IPS-18c (cell line): ENCODE measurements around the gene GJB5.
"Not testable (repeated sequence)": the region's sequence is repeated elsewhere in the genome, so short reads cannot be mapped to it uniquely, and the experiment has no call there.

Source experiments
- H3K4me3 ChIP-seq: 2 replicates; pipeline ENCODE4 v1.7.0; 2013; ENCODE audit warnings: low read depth, mild to moderate bottlenecking, low read length, moderate library complexity; ENCODE audit not compliant: insufficient read depth
- H3K9me3 ChIP-seq: one replicate; pipeline ENCODE4 v1.6.1; 2013; ENCODE audit warnings: mild to moderate bottlenecking, low read length, moderate library complexity; ENCODE audit not compliant: control insufficient read depth, insufficient read depth

GJB5 gene

GRCh38 chr1:34754964-34755637 is at the start of gene GJB5:
Gene GJB5 (plus strand): TSS chr1:34755047. CDS start chr1:34757331, 2,284 bp downstream.
- Histone ChIP-seq H3K4me3 (no peak within 1 kb of the TSS), H3K9me3 (no peaks in the 10 kb centered on the region)

GRCh38 chr1:34705077-34705476 is 49.8 kb upstream of the GJB5 start:
- H3K4me3 ChIP-seq: no peak overlapping the region
- no peaks in the 10 kb centered on the region for H3K9me3 ChIP-seq

DNA sequence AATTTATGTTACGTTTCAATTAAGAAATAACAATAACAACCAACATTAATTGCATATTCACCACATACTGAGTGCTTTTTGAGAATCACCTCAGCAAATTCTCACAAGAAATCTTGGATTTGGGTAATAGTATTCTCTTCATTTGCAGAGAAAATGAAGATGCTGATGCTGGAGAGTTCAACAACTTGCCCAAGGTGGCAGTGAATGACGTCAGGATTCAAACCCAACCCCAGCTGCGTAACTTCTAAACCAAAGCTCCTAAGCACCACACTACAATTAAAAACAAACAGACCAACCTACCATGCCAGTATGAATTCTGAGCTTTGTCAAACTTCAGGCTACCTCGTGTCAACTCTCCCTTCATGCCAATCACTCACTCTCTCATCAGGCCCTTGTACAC is 46.7 kb upstream of the GJB5 start:
- Histone ChIP-seq H3K4me3 (no peak overlapping the region), H3K9me3 (no peaks in the 10 kb centered on the region)

DNA sequence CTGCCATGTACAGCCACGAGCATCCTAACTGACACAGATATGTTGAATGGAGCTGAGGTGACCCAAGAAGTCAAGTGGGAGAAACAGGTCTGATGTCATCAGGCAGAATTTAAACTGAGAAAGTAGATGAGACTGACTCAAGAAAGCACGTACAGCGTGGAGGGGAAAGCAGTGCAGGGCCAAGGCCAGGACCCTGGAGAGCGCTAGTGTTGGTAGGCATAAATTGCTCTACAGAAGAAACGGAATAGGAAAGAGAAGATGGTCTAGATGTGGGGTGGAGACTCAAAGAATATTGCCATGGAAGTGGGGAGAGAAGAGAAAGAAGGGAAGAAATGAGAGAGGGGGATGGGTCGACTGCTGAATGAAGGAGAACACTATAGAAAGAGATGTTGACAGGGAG is 45.3 kb upstream of the GJB5 start:
- no peaks in the 10 kb centered on the region for H3K9me3 ChIP-seq
- H3K4me3 ChIP-seq: no peak overlapping the region

- no peak overlapping the region for H3K4me3 ChIP-seq
- H3K9me3 ChIP-seq: no peaks in the 10 kb centered on the region
Observed at GRCh38 chr1:34710812-34711211, 44.0 kb upstream of the GJB5 start.

GRCh38 chr1:34711485-34711884 is 43.4 kb upstream of the GJB5 start:
- Histone ChIP-seq H3K4me3 (no peak overlapping the region), H3K9me3 (no peaks in the 10 kb centered on the region)

DNA sequence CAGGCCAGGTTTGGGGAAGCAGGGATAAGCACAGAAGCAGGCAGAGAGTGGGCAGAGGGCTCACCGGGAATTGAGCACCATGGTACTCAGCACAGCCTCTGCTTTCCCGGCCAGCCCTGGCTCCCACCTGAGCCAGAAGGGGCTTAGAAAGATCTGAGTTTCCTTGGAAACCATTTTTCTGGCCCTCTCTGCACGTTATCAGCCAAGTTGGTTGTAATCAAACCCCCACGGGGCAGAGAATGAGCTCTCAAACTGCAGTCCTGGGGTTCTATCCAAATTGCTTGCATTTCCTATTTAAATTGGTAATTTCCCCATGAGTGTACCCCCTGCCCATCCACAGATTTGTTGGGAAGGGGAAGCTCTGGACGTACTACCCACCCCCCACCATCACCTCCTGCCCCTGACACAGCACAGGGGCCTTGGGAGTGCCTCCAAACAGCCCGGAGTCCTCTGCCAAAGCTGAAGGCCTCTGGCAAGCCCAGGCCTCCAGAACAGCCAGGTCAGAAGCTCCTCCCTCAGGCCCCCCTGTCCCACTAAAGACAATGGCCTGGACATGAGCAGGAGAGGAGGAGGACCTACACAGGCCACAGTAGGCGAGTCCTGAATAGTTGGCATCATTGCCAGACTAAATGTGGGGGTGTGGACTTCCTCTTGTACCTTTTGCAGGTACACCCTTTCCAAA is 42.7 kb upstream of the GJB5 start:
- H3K4me3 ChIP-seq: no peak overlapping the region
- no peaks in the 10 kb centered on the region for H3K9me3 ChIP-seq

DNA sequence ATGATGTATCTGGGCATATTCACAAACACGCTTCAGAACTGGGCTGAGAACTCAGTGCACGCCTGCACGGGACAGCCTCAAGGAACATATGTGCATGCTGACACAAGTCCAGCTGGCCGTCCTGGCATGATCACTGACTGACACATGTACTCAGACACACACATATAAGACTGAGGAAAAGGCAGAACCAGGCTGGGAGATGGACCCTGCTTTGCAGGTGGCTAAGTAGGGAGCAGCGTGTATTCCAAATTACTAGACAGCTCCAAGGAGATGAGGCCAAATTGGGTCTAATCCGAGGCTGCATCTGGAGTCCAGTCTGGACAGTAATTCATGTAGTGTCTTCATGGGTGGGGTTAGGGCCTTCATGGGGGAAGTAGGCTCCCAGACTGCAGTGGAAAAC is 41.4 kb upstream of the GJB5 start:
- Histone ChIP-seq H3K9me3 (no peaks in the 10 kb centered on the region), H3K4me3 (no peak overlapping the region)

DNA sequence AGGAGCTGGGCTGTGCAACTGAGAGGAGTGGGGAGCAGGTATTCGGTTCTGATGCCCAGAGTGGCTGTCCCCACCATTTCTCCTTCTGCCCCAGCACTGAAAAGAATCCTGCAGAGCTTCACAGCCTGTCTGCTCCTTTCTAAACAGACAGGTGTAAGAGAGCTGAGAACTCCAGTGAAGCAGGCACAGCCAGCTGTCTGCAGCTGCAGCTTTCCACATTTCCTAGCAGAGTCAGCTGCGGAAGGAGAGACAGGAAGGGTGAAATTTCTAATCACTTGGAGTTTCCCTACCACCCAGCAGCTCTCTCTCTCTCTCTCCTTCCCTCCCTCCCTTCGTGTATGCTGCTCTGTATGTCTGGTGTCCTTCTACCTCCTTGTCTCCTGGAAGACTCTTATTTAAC is 40.5 kb upstream of the GJB5 start:
- H3K9me3 ChIP-seq: no peaks in the 10 kb centered on the region
- H3K4me3 ChIP-seq: no peak overlapping the region

DNA sequence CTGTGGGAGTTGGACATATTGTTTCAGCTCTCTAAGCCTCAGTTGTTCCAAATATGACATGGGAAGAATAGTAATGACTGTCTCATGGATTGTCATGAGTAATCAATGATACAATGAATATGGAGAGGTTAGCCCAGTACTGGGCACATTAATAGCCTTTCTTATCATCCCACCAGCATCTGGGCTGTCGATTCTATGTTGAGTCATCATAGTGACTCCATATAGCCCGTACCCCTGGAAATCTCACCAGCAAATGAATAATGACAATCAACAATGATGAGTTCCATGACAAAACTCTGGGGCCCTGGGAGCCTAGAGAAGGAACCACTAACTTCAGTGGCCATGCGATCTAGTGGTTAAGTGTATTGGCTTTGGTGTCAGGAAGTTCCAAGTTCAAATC is 39.7 kb upstream of the GJB5 start:
- no peak overlapping the region for H3K4me3 ChIP-seq

DNA sequence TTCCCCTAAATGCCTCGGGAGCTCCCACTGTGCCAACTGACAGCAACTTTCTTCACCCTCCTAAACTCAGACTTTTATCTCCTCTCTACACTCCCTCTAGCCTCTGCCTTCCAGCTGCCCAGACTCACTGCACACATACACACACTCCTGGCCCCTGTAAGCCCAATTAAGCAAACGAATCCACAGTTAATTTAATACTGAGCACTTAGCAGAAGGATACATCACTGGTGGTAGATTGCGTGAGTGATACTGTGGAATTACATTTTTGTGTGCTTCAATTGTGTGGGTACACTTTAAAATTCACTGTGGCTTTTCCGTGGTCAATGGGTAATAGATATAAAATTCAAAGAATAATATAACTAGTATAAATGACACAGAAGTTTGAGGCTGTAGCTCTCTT is 33.6 kb upstream of the GJB5 start:
- Histone ChIP-seq H3K9me3 (peaks cover 2% of the 10 kb centered on the region), H3K4me3 (no peak overlapping the region)

More for the DNA sequence above, 39.7 kb upstream of the GJB5 start:
- H3K9me3 ChIP-seq: no peaks in the 10 kb centered on the region

DNA sequence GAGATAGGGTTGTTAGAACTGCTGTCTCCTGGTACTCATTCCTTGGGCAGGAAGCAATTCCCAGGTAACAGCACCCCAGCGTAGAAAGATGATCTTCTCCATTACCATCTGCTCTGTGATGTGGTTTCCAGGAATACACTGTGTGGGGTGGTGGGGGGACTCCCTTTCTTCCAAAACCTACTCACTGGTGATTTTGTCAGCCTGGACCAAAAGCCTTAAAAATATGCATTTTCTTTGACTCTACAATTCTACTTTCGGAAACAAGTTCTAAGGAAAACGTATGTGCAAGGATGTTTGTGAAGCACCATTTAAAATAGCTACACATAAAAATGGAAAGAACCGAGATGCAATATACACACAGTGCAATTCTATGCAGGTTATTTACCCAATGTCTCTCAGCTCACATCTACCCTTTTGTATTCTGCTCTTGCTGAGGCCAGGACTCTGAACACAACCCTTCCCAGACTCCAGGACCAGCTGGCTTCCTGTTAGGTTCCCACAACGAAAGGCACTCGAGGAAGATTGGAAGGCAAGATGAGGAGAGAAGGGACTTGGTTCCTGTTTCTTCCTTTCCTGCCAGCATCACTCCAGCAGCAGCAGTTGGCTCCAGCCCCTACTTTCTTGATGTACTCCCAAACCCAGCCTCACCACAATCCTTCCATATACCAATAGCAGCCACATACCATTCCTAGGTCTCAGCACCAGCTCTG is 33.0 kb upstream of the GJB5 start:
- no peak overlapping the region for H3K4me3 ChIP-seq
- H3K9me3 ChIP-seq: peaks cover 2% of the 10 kb centered on the region

GRCh38 chr1:34726861-34727260 is 28.0 kb upstream of the GJB5 start:
- Histone ChIP-seq H3K4me3 (no peak overlapping the region), H3K9me3 (peaks cover 2% of the 10 kb centered on the region)

DNA sequence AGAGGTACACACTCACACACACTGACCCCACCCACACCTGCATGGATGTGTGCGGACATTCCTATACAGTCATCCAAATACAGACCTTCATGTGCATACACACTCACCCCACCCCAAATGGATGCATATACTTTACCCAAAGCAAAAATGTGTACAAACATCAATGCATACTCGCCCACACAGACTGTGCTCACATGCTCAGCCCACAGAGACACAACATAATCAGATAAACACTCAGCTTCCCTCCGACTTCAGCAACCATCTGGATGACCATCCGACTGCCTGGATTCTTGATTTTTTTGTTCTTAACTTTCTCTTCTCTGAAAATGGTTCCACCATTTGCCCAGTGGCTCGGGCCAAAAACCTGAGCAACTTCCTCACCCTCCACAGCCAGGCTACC is 24.4 kb upstream of the GJB5 start:
- no peaks in the 10 kb centered on the region for H3K9me3 ChIP-seq
- H3K4me3 ChIP-seq: no peak overlapping the region

DNA sequence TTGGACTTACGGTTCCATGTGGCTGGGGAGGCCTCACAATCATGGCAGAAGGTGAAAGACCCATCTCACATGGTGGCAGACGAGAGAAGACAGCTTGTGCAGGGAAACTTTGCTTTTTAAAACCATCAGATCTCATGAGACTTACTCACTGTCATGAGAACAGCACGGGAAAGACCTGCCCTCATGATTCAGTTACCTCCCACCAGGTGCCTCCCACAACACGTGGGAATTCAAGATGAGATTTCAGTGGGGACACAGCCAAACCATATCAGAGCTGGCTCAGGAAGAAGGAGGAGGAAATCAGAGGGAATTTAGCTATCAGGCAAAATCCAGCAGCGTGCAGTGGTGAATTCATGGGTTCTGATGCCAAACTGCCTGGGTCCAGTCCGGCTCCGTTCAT is 22.0 kb upstream of the GJB5 start:
- H3K4me3 ChIP-seq, H3K9me3 ChIP-seq: not testable (repeated sequence)

- Histone ChIP-seq H3K9me3 (no peaks in the 10 kb centered on the region), H3K4me3 (no peak overlapping the region)
Observed at GRCh38 chr1:34736692-34737091, 18.2 kb upstream of the GJB5 start.

DNA sequence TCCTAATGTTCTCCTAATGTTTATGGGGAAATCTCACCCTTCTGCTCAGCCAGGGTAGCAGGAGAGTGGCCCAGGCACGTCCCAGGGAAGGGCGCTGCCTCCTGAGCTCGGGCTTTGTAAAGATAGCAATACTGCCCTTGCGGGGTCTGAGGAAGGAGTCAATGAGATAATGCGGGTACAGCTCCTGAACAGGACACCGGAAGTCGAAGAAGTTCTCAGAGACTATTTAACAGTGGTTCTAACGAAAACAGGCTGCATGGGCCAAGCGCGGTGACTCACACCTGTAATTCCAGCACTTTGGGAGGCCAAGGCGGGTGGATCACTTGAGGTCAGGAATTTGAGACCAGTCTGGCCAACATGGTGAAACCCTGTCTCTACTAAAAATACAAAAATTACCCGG is 17.6 kb upstream of the GJB5 start:
- H3K9me3 ChIP-seq, H3K4me3 ChIP-seq: not testable (repeated sequence)

- peaks cover 3% of the 10 kb centered on the region for H3K9me3 ChIP-seq
Observed at GRCh38 chr1:34739613-34740012, 15.2 kb upstream of the GJB5 start.

More at GRCh38 chr1:34739613-34740012, 15.2 kb upstream of the GJB5 start:
- no peak overlapping the region for H3K4me3 ChIP-seq
